AG04450 (cell line): ENCODE data around the gene B4GALT4. TPM values are rescaled to one million over a fixed set of nuclear protein-coding genes. Genes with fewer than 3 reads are reported as not detected.

ENCODE experiments used
- CTCF ChIA-PET: fragments of 300-600, 350-600 bp; formaldehyde crosslinking; extraction: SDS; loops from one replicate; lab custom pipeline; 2022; ENCODE audit warnings: antibody characterized with exemption, inconsistent platforms; lab: Charles Lee
- POLR2A ChIA-PET: fragments of 350-600 bp; formaldehyde crosslinking; extraction: SDS; loops from one replicate; lab custom pipeline; 2021; ENCODE audit warnings: antibody characterized with exemption, inconsistent platforms; lab: Yijun Ruan, JAX
- DNase-seq: peaks from one replicate; pipeline ENCODE4 v3.0.0-alpha.2; 2011; ENCODE audit warnings: low read depth, low spot score
- H3K27ac ChIP-seq: one replicate; pipeline ENCODE4 v1.5.1; 2012; ENCODE audit warnings: low read depth, low read length, control low read depth
- H3K27me3 ChIP-seq: one replicate; pipeline ENCODE4 v1.6.0; 2012; ENCODE audit warnings: low read length; ENCODE audit not compliant: control insufficient read depth, insufficient read depth
- H3K4me3 ChIP-seq: 2 replicates; pipeline ENCODE4 v1.5.1; 2011; ENCODE audit warnings: mild to moderate bottlenecking, low read depth, low read length, control low read depth
- H3K9me3 ChIP-seq: 2 replicates; pipeline ENCODE4 v1.5.1; 2012; ENCODE audit warnings: low read length; ENCODE audit not compliant: control insufficient read depth, insufficient read depth
- CTCF ChIP-seq: IDR thresholded peaks from 2 replicates; pipeline ENCODE4 v1.5.1; 2011; ENCODE audit warnings: low read depth, low read length, control low read depth, inconsistent platforms
- polyA plus RNA-seq: library from polyadenylated mRNA; depleted of rRNA; stranded (reverse); fragments of >200 nt; gene quantifications from 2 replicates; pipeline ENCODE4 v1.2.3, GENCODE V29; 2011

The B4GALT4 gene
- polyA plus RNA-seq, 1 experiment = 32.6 TPM

GRCh38 chr3:119227070-119227850, 13.4 kb downstream of the B4GALT4 start:
- CTCF ChIA-PET = interaction anchor here (0.9 to 1.6 kb wide), 4 partner anchors 10 to 119 kb away, joined by 3 to 4 read pairs (median 3); partner anchors contain the start of gene B4GALT4
- no peaks in the 10 kb centered on the region for H3K9me3 ChIP-seq
- POLR2A ChIA-PET = interaction anchor here (2.8 kb wide), 1 partner anchor 14 kb away, joined by 13 read pairs; the partner anchor contains the start of gene B4GALT4
- no peak overlapping the region for H3K27ac ChIP-seq
- H3K4me3 ChIP-seq = no peak overlapping the region
- no peaks in the 10 kb centered on the region for H3K27me3 ChIP-seq
- no peak for TF ChIP-seq CTCF
- DNase-seq = no peak

GRCh38 chr3:119225121-119225520, 15.6 kb downstream of the B4GALT4 start:
- no peaks in the 10 kb centered on the region for H3K27me3 ChIP-seq
- POLR2A ChIA-PET = no interaction called here
- TF ChIP-seq CTCF = no peak
- DNase-seq = no peak
- H3K4me3 ChIP-seq = no peak overlapping the region
- CTCF ChIA-PET = interaction anchor here (0.9 to 4.4 kb wide), 3 partner anchors 16 to 81 kb away, joined by 3 to 32 read pairs (median 3); partner anchors contain the start of genes B4GALT4 and TEX55
- H3K27ac ChIP-seq = no peak overlapping the region
- H3K9me3 ChIP-seq = no peaks in the 10 kb centered on the region

GRCh38 chr3:119223511-119223910, 17.2 kb downstream of the B4GALT4 start:
- no peaks in the 10 kb centered on the region for H3K9me3 ChIP-seq
- no peak overlapping the region for H3K27ac ChIP-seq
- H3K4me3 ChIP-seq = no peak overlapping the region
- ChIA-PET POLR2A (interaction anchor here (1.7 kb wide), 1 partner anchor 17 kb away, joined by 3 read pairs; the partner anchor contains the start of gene B4GALT4), CTCF (interaction anchor here (1.2 to 4.4 kb wide), 4 partner anchors 12 to 79 kb away, joined by 3 to 32 read pairs (median 3); partner anchors contain the start of gene B4GALT4)
- H3K27me3 ChIP-seq = no peaks in the 10 kb centered on the region
- TF ChIP-seq CTCF = peak; percentile 21; the same call in 1 of the 2 replicates
- DNase-seq = no peak

GRCh38 chr3:119222391-119222790, 18.3 kb downstream of the B4GALT4 start:
- Histone ChIP-seq H3K4me3 (no peak overlapping the region), H3K27me3 (no peaks in the 10 kb centered on the region), H3K9me3 (no peaks in the 10 kb centered on the region), H3K27ac (no peak overlapping the region)
- ChIA-PET POLR2A (interaction anchor here (1.7 kb wide), 1 partner anchor 18 kb away, joined by 3 read pairs; the partner anchor contains the start of gene B4GALT4), CTCF (interaction anchor here (1.1 to 4.4 kb wide), 2 partner anchors 15 to 19 kb away, joined by 3 to 32 read pairs; partner anchors contain the start of gene B4GALT4)
- no peak for DNase-seq
- no peak for TF ChIP-seq CTCF
